Caco-2 (cell line): ENCODE measurements around the gene C11orf97. TPM values are rescaled to one million over a fixed set of nuclear protein-coding genes. Genes with fewer than 3 reads are reported as not detected.

Source experiments
- BruUV-seq: library from RNA; stranded (reverse); fragments of 400-500 nt; replicated peaks from 2 replicates; lab custom pipeline; 2021; lab: Mats Ljungman, UMichigan
- CTCF ChIA-PET: fragments of 300-600 bp; sonication (Branson Sonifier 250); formaldehyde crosslinking; loops from one replicate; lab custom pipeline; 2022; ENCODE audit warnings: antibody characterized with exemption; lab: Charles Lee
- POLR2A ChIA-PET: fragments of 300-600 bp; sonication (Branson Sonifier 250); formaldehyde crosslinking; loops from one replicate; lab custom pipeline; 2022; ENCODE audit warnings: antibody characterized with exemption; lab: Charles Lee
- DNase-seq, 2 experiments: peaks; one replicate each; pipeline versions ENCODE4 v3.0.0 to v3.0.0-alpha.2; 2020 to 2022
- H3K27me3 ChIP-seq: replicated peaks from 2 replicates; pipeline ENCODE4 v1.6.0; 2011; ENCODE audit warnings: low read length; ENCODE audit not compliant: control insufficient read depth, insufficient read depth
- H3K36me3 ChIP-seq: 2 replicates; pipeline ENCODE4 v1.5.1; 2011; ENCODE audit warnings: low read length; ENCODE audit not compliant: control insufficient read depth, insufficient read depth
- H3K4me1 ChIP-seq: fragments of 250-450 bp; sonication (Bioruptor Pico); 2 replicates; pipeline ENCODE4 v1.5.1; 2020; ENCODE audit warnings: mild to moderate bottlenecking
- H3K4me3 ChIP-seq: 2 replicates; pipeline ENCODE4 v1.5.1; 2011; ENCODE audit warnings: low read depth, mild to moderate bottlenecking, control low read depth, low read length
- H3K9me3 ChIP-seq: fragments of 250-450 bp; sonication (Bioruptor Pico); 2 replicates; pipeline ENCODE4 v1.5.1; 2020; ENCODE audit warnings: mild to moderate bottlenecking, moderate library complexity
- H3K27ac Mint-ChIP-seq: one replicate; pipeline ENCODE4 v1.8.0; 2022; ENCODE audit warnings: mixed read lengths; ENCODE audit not compliant: unreplicated experiment
- H3K27me3 Mint-ChIP-seq: one replicate; pipeline ENCODE4 v1.8.0; 2022; ENCODE audit warnings: mixed read lengths; ENCODE audit not compliant: insufficient read depth, unreplicated experiment
- H3K36me3 Mint-ChIP-seq: one replicate; pipeline ENCODE4 v1.8.0; 2022; ENCODE audit warnings: mild to moderate bottlenecking, mixed read lengths; ENCODE audit not compliant: insufficient read depth, unreplicated experiment
- H3K4me1 Mint-ChIP-seq: one replicate; pipeline ENCODE4 v1.8.0; 2022; ENCODE audit warnings: low read depth, mixed read lengths; ENCODE audit not compliant: unreplicated experiment
- H3K4me3 Mint-ChIP-seq: one replicate; pipeline ENCODE4 v1.8.0; 2022; ENCODE audit warnings: mild to moderate bottlenecking, moderate library complexity, mixed read lengths; ENCODE audit not compliant: unreplicated experiment
- H3K9me3 Mint-ChIP-seq: one replicate; pipeline ENCODE4 v1.8.0; 2022; ENCODE audit warnings: mixed read lengths; ENCODE audit not compliant: unreplicated experiment
- intact Hi-C: fragments of 100-400 bp; cut with micrococcal nuclease; formaldehyde crosslinking; loops from one replicate; pipeline ENCODE4 v1.10.0; 2022; ENCODE audit not compliant: unreplicated experiment
- total RNA-seq: library from RNA; stranded (reverse); gene quantifications from 2 replicates; pipeline ENCODE4 v1.2.3, GENCODE V29; 2022
- TF ChIP-seq, protein P1 (sequence below), 2 experiments: fragments of 200-600 bp in 1 of 2; IDR thresholded peaks; 1 replicate in 1 of 2; 2 replicates in 1 of 2; pipeline versions ENCODE4 v1.5.1 to v1.8.0; 2011 to 2022; ENCODE audit warnings: antibody characterized with exemption in 1 of 2, control low read depth in 1 of 2, inconsistent platforms in 1 of 2, low read depth in 1 of 2, low read length in 1 of 2, mild to moderate bottlenecking in 1 of 2, moderate library complexity in 1 of 2; ENCODE audit not compliant: insufficient read depth in 1 of 2, severe bottlenecking in 1 of 2, unreplicated experiment in 1 of 2

The C11orf97 gene
- total RNA-seq, 1 experiment from 2014 or later = not detected

DNA sequence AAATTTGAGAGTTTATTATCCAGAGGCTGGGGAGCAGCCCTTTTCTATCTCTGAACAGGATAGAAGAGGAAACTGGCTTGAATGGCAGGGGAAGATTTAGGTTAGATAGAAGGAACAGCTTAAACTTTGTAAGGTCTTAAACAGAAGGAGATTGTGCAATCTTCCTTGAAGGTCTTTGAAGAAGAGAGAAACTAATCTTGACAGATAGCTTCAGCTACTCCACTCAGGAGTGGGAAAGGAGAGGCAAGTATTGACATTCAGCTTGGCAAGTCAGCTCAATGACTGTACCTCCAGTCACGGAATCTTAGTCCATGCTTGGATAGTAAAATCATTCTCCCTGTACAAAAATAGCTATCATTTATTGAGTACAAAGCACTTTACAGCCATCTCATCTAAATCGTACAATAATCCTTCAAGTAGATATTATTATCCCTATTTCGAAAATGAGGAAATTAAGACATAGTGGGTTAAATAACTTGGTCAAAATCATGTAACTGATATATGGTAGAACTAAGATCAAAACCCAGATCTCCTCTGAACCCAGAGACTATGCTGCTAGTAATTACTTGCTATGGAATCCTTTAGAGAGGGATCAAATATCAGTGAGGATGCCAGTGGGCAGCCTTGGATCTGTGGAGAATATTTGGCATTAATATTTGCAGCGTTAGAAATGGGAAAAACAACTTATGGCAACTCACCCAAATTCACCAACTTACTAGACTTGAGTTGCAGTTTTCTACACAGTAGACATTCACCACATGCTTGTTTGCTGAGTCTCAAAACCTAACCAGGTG, 14.6 kb downstream of the C11orf97 start:
- H3K9me3 ChIP-seq = no peaks in the 10 kb centered on the region
- no TSS peak for BruUV-seq
- no peaks in the 10 kb centered on the region for H3K36me3 ChIP-seq
- no peaks in the 10 kb centered on the region for H3K27me3 Mint-ChIP-seq
- H3K9me3 Mint-ChIP-seq = no peaks in the 10 kb centered on the region
- H3K27ac Mint-ChIP-seq = no peak overlapping the region
- no peak for DNase-seq
- H3K4me1 Mint-ChIP-seq = peaks cover 13% of the 10 kb centered on the region
- intact Hi-C loops = no loop called here
- H3K4me3 ChIP-seq = no peak overlapping the region
- no peak overlapping the region for H3K4me3 Mint-ChIP-seq
- no peaks in the 10 kb centered on the region for H3K27me3 ChIP-seq
- ChIA-PET CTCF (interaction anchor here (0.8 to 1.5 kb wide), 2 partner anchors 10 to 17 kb away, joined by 3 read pairs; partner anchors contain the start of gene FUT4), POLR2A (no interaction called here)
- TF ChIP-seq, protein P1, sequence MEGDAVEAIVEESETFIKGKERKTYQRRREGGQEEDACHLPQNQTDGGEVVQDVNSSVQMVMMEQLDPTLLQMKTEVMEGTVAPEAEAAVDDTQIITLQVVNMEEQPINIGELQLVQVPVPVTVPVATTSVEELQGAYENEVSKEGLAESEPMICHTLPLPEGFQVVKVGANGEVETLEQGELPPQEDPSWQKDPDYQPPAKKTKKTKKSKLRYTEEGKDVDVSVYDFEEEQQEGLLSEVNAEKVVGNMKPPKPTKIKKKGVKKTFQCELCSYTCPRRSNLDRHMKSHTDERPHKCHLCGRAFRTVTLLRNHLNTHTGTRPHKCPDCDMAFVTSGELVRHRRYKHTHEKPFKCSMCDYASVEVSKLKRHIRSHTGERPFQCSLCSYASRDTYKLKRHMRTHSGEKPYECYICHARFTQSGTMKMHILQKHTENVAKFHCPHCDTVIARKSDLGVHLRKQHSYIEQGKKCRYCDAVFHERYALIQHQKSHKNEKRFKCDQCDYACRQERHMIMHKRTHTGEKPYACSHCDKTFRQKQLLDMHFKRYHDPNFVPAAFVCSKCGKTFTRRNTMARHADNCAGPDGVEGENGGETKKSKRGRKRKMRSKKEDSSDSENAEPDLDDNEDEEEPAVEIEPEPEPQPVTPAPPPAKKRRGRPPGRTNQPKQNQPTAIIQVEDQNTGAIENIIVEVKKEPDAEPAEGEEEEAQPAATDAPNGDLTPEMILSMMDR (IDR thresholded peaks at IDR 0.05; ENCODE audit: insufficient read depth in 1 of 2, low read depth in 1 of 2, low read length in 1 of 2, severe bottlenecking in 1 of 2, unreplicated experiment in 1 of 2) = no peak
- H3K36me3 Mint-ChIP-seq = no peaks in the 10 kb centered on the region
- H3K4me1 ChIP-seq = peaks cover 32% of the 10 kb centered on the region

DNA sequence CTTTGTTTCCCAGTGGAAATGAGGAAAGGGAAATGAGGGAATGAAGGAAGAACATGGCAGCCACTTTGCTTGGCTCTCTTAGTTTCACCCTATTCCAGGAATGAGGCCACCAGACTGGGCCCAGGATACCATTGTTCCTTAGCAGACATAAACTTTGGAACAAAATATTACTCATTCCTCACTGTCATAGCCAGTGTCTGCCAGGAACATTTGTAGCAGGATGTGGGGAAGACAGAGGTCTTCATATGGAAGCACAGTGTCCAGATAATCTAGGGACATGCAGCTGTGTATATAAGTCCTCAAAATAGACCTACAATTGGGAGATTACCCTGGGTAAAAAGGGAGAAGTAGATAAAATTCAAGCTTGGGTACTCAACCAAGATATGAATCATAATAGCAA, 16.3 kb downstream of the C11orf97 start:
- Mint-ChIP-seq H3K9me3 (no peaks in the 10 kb centered on the region), H3K27ac (no peak overlapping the region), H3K4me1 (peaks cover 13% of the 10 kb centered on the region), H3K4me3 (no peak overlapping the region), H3K36me3 (no peaks in the 10 kb centered on the region), H3K27me3 (no peaks in the 10 kb centered on the region)
- intact Hi-C loops = no loop called here
- no peak overlapping the region for H3K4me3 ChIP-seq
- CTCF ChIA-PET = no interaction called here
- H3K27me3 ChIP-seq = no peaks in the 10 kb centered on the region
- POLR2A ChIA-PET = no interaction called here
- H3K36me3 ChIP-seq = no peaks in the 10 kb centered on the region
- BruUV-seq = no TSS peak
- H3K9me3 ChIP-seq = no peaks in the 10 kb centered on the region
- no peak for DNase-seq
- TF ChIP-seq, protein P1 (IDR thresholded peaks at IDR 0.05; ENCODE audit: insufficient read depth in 1 of 2, low read depth in 1 of 2, low read length in 1 of 2, severe bottlenecking in 1 of 2, unreplicated experiment in 1 of 2) = no peak
- H3K4me1 ChIP-seq = peaks cover 32% of the 10 kb centered on the region

DNA sequence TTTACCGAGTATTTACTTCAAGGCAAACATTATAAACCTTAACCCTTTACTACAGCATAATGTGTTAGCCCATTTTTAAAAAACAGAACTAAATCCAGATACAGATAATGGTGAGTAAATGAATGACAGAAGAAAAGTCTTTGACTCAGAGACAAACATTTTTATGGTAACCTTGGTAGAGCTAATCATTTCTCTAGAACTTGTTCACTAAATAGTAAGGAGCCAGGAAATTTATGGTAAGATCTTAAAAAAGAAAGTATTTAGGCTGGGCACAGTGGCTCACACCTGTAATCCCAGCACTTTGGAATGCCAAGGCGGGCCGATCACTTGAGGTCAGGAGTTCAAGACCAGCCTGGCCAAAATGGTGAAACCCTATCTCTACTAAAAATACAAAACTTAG, 19.9 kb downstream of the C11orf97 start:
- Histone ChIP-seq H3K4me1 (peaks cover 8% of the 10 kb centered on the region), H3K4me3 (no peak overlapping the region), H3K27me3 (no peaks in the 10 kb centered on the region), H3K9me3 (no peaks in the 10 kb centered on the region), H3K36me3 (no peaks in the 10 kb centered on the region)
- intact Hi-C loops = no loop called here
- no peaks in the 10 kb centered on the region for H3K27me3 Mint-ChIP-seq
- no peak overlapping the region for H3K27ac Mint-ChIP-seq
- H3K4me3 Mint-ChIP-seq = no peak overlapping the region
- H3K36me3 Mint-ChIP-seq = no peaks in the 10 kb centered on the region
- no TSS peak for BruUV-seq
- CTCF ChIA-PET = interaction anchor here (0.7 to 1.4 kb wide), 2 partner anchors 14 to 482 kb away, joined by 3 to 4 read pairs; no protein-coding TSS in a partner anchor
- no peak for DNase-seq
- no peaks in the 10 kb centered on the region for H3K9me3 Mint-ChIP-seq
- TF ChIP-seq, protein P1 (IDR thresholded peaks at IDR 0.05; ENCODE audit: insufficient read depth in 1 of 2, low read depth in 1 of 2, low read length in 1 of 2, severe bottlenecking in 1 of 2, unreplicated experiment in 1 of 2) = no peak
- peaks cover 17% of the 10 kb centered on the region for H3K4me1 Mint-ChIP-seq
- POLR2A ChIA-PET = no interaction called here
